Activated T-helper 2 cell treated with anti-CD3 and anti-CD28 coated beads, Interferon-gamma antibody, Interleukin-2, Interleukin-4, amounts not matched to agents 10 μg/mL and 5 μg/mL and 100 μg/mL, durations not matched to agents 14 hours and 24 hours and 36 hours (primary cell): ENCODE results near the gene GOLIM4. TPM values are rescaled to one million over a fixed set of nuclear protein-coding genes. Genes with fewer than 3 reads are reported as not detected.

Experiments used
- DNase-seq: peaks from one replicate; pipeline ENCODE4 v3.0.0; 2021; ENCODE audit warnings: low spot score
- H3K27ac Mint-ChIP-seq: one replicate; pipeline ENCODE4 v1.8.0; 2021; ENCODE audit warnings: mixed read lengths
- H3K27me3 Mint-ChIP-seq: one replicate; pipeline ENCODE4 v1.8.0; 2021; ENCODE audit warnings: low read depth, mixed read lengths
- H3K36me3 Mint-ChIP-seq: one replicate; pipeline ENCODE4 v1.8.0; 2021; ENCODE audit warnings: low read depth, mixed read lengths
- H3K4me1 Mint-ChIP-seq: one replicate; pipeline ENCODE4 v1.8.0; 2021; ENCODE audit warnings: low read depth, mixed read lengths
- H3K4me3 Mint-ChIP-seq: one replicate; pipeline ENCODE4 v1.8.0; 2021; ENCODE audit warnings: low read depth, mild to moderate bottlenecking, moderate library complexity, mixed read lengths
- H3K9me3 Mint-ChIP-seq: one replicate; pipeline ENCODE4 v1.8.0; 2021; ENCODE audit warnings: mixed read lengths
- intact Hi-C: fragments of 100-400 bp; cut with micrococcal nuclease; formaldehyde crosslinking; loops from one replicate; pipeline ENCODE4 v1.15.1; 2023
- total RNA-seq: library from RNA; stranded (reverse); gene quantifications from 2 replicates; pipeline ENCODE4 v1.2.3, GENCODE V29; 2022

Gene GOLIM4
- total RNA-seq, 1 donor from 2014 or later, result 18.3 TPM

- DNase-seq, result no peak
- Mint-ChIP-seq H3K27ac (peak overlapping the region; percentile 70), H3K9me3 (no peaks in the 10 kb centered on the region), H3K27me3 (peaks cover 31% of the 10 kb centered on the region), H3K4me3 (peak overlapping the region; percentile 88), H3K4me1 (peaks cover 28% of the 10 kb centered on the region), H3K36me3 (peaks cover 5% of the 10 kb centered on the region)
- intact Hi-C loops, result loop anchor here (2.0 kb wide), 1 partner anchor 70 kb away; no protein-coding TSS in a partner anchor
Measured at GRCh38 chr3:168094580-168094876, 1.2 kb downstream of the GOLIM4 start.

- intact Hi-C loops, result loop anchor here (2.0 kb wide), 1 partner anchor 71 kb away; no protein-coding TSS in a partner anchor
- peaks cover 30% of the 10 kb centered on the region for H3K4me1 Mint-ChIP-seq
- no peaks in the 10 kb centered on the region for H3K9me3 Mint-ChIP-seq
- H3K27ac Mint-ChIP-seq, result no peak overlapping the region
- peaks cover 27% of the 10 kb centered on the region for H3K27me3 Mint-ChIP-seq
- peaks cover 5% of the 10 kb centered on the region for H3K36me3 Mint-ChIP-seq
- no peak for DNase-seq
- peak overlapping the region; percentile 47 for H3K4me3 Mint-ChIP-seq
Measured at GRCh38 chr3:168093790-168094189, 1.9 kb downstream of the GOLIM4 start.

GRCh38 chr3:168093229-168093628, 2.5 kb downstream of the GOLIM4 start:
- Mint-ChIP-seq H3K36me3 (peaks cover 5% of the 10 kb centered on the region), H3K27me3 (peaks cover 27% of the 10 kb centered on the region), H3K4me1 (peaks cover 36% of the 10 kb centered on the region), H3K4me3 (peak overlapping the region; percentile 31), H3K27ac (no peak overlapping the region), H3K9me3 (no peaks in the 10 kb centered on the region)
- intact Hi-C loops, result no loop called here
- no peak for DNase-seq

- H3K9me3 Mint-ChIP-seq, result no peaks in the 10 kb centered on the region
- no peak overlapping the region for H3K4me3 Mint-ChIP-seq
- intact Hi-C loops, result no loop called here
- peaks cover 43% of the 10 kb centered on the region for H3K4me1 Mint-ChIP-seq
- H3K27ac Mint-ChIP-seq, result no peak overlapping the region
- DNase-seq, result no peak
- H3K36me3 Mint-ChIP-seq, result peaks cover 5% of the 10 kb centered on the region
- peaks cover 23% of the 10 kb centered on the region for H3K27me3 Mint-ChIP-seq
Measured at GRCh38 chr3:168091941-168092340, 3.8 kb downstream of the GOLIM4 start.

- H3K27ac Mint-ChIP-seq, result no peak overlapping the region
- no peak overlapping the region for H3K4me3 Mint-ChIP-seq
- peaks cover 40% of the 10 kb centered on the region for H3K4me1 Mint-ChIP-seq
- intact Hi-C loops, result no loop called here
- H3K27me3 Mint-ChIP-seq, result peaks cover 20% of the 10 kb centered on the region
- DNase-seq, result no peak
- H3K36me3 Mint-ChIP-seq, result peaks cover 5% of the 10 kb centered on the region
- H3K9me3 Mint-ChIP-seq, result no peaks in the 10 kb centered on the region
Measured at GRCh38 chr3:168091302-168091858, 4.3 kb downstream of the GOLIM4 start.

- intact Hi-C loops, result no loop called here
- Mint-ChIP-seq H3K4me3 (no peak overlapping the region), H3K4me1 (peaks cover 39% of the 10 kb centered on the region), H3K27ac (no peak overlapping the region), H3K27me3 (peaks cover 16% of the 10 kb centered on the region), H3K9me3 (no peaks in the 10 kb centered on the region), H3K36me3 (peaks cover 5% of the 10 kb centered on the region)
- no peak for DNase-seq
Measured at GRCh38 chr3:168090306-168091085, 5.2 kb downstream of the GOLIM4 start.

GRCh38 chr3:168089179-168089771, 6.4 kb downstream of the GOLIM4 start:
- intact Hi-C loops, result no loop called here
- H3K4me3 Mint-ChIP-seq, result no peak overlapping the region
- H3K36me3 Mint-ChIP-seq, result peaks cover 5% of the 10 kb centered on the region
- H3K9me3 Mint-ChIP-seq, result no peaks in the 10 kb centered on the region
- DNase-seq, result no peak
- H3K27me3 Mint-ChIP-seq, result peaks cover 15% of the 10 kb centered on the region
- H3K27ac Mint-ChIP-seq, result no peak overlapping the region
- H3K4me1 Mint-ChIP-seq, result peaks cover 47% of the 10 kb centered on the region

GRCh38 chr3:168088106-168088720, 7.5 kb downstream of the GOLIM4 start:
- intact Hi-C loops, result no loop called here
- Mint-ChIP-seq H3K36me3 (peaks cover under 1% of the 10 kb centered on the region), H3K4me3 (no peak overlapping the region), H3K4me1 (peaks cover 42% of the 10 kb centered on the region), H3K27me3 (peaks cover 11% of the 10 kb centered on the region), H3K27ac (no peak overlapping the region), H3K9me3 (no peaks in the 10 kb centered on the region)
- DNase-seq, result no peak

- Mint-ChIP-seq H3K4me1 (peaks cover 39% of the 10 kb centered on the region), H3K27ac (no peak overlapping the region), H3K4me3 (no peak overlapping the region), H3K9me3 (no peaks in the 10 kb centered on the region), H3K27me3 (peaks cover 7% of the 10 kb centered on the region), H3K36me3 (no peaks in the 10 kb centered on the region)
- intact Hi-C loops, result loop anchor here (1.0 kb wide), 2 partner anchors 8 to 26 kb away; partner anchors contain the start of gene GOLIM4
- DNase-seq, result no peak
Measured at GRCh38 chr3:168087539-168087938, 8.2 kb downstream of the GOLIM4 start.

- no peaks in the 10 kb centered on the region for H3K9me3 Mint-ChIP-seq
- H3K36me3 Mint-ChIP-seq, result no peaks in the 10 kb centered on the region
- intact Hi-C loops, result loop anchor here (1.0 kb wide), 2 partner anchors 9 to 25 kb away; partner anchors contain the start of gene GOLIM4
- H3K4me3 Mint-ChIP-seq, result no peak overlapping the region
- H3K27ac Mint-ChIP-seq, result no peak overlapping the region
- DNase-seq, result no peak
- peaks cover 9% of the 10 kb centered on the region for H3K27me3 Mint-ChIP-seq
- peaks cover 38% of the 10 kb centered on the region for H3K4me1 Mint-ChIP-seq
Measured at GRCh38 chr3:168086541-168087260, 9.0 kb downstream of the GOLIM4 start.

- no peaks in the 10 kb centered on the region for H3K36me3 Mint-ChIP-seq
- H3K9me3 Mint-ChIP-seq, result no peaks in the 10 kb centered on the region
- no peak overlapping the region for H3K27ac Mint-ChIP-seq
- H3K27me3 Mint-ChIP-seq, result peaks cover 11% of the 10 kb centered on the region
- peaks cover 36% of the 10 kb centered on the region for H3K4me1 Mint-ChIP-seq
- DNase-seq, result no peak
- no peak overlapping the region for H3K4me3 Mint-ChIP-seq
- intact Hi-C loops, result no loop called here
Measured at GRCh38 chr3:168085491-168086119, 10.1 kb downstream of the GOLIM4 start.

- Mint-ChIP-seq H3K9me3 (no peaks in the 10 kb centered on the region), H3K4me3 (no peak overlapping the region), H3K36me3 (no peaks in the 10 kb centered on the region), H3K27me3 (peaks cover 11% of the 10 kb centered on the region), H3K4me1 (peaks cover 30% of the 10 kb centered on the region), H3K27ac (no peak overlapping the region)
- DNase-seq, result no peak
- intact Hi-C loops, result no loop called here
Measured at GRCh38 chr3:168083906-168084305, 11.8 kb downstream of the GOLIM4 start.
